DMS53 treated with DMSO at 0.1 percent for 48 hours (cell line): ENCODE results near the gene PAM16.

Experiments used
- DNase-seq: peaks from one replicate; lab custom pipeline; 2025; ENCODE audit not compliant: unreplicated experiment; lab: John Stamatoyannopoulos, UW

Gene PAM16

DNA sequence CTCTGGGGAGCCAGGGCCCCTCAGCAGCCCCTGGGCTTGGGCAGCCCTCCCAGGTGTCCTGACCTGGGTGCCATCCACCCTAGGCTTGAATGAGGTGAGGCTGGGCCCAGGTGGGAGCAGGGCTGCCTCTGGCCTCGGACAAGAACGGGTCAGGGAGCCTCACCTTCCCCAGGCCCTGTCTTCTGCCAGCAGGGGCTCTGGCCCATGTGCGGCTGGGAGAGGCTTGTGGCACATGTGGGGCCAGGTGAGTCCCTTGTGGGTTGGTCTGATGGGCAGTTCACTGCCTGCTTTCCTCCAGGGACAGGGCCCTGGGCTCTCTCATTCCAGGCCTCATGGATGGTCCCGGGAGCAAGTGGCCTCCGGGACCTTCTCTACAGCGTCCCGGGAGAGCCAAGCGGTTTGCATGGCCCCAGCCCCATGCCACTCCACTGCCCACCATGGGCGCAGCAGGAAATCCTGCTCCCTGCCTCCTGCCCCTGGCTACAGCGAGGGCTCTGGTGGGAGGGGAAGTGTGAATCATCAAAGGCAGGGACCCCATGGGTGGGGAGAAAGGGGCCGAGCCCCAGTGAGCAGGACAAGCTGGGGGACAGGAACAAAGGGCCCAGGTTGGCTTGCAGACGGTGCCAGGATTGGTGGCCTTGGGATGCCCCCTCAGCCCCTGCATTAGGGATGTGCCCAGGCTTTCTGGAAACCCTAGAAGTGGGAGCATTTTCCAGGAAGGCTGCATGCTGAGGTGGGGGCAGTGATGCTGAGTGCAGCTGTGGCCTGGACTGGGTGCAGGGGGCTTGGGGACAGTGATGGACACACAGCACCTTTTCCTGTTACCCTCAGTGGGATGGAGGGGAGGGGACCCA lies 32.7 kb upstream of the PAM16 start:
- DNase-seq: no peak

DNA sequence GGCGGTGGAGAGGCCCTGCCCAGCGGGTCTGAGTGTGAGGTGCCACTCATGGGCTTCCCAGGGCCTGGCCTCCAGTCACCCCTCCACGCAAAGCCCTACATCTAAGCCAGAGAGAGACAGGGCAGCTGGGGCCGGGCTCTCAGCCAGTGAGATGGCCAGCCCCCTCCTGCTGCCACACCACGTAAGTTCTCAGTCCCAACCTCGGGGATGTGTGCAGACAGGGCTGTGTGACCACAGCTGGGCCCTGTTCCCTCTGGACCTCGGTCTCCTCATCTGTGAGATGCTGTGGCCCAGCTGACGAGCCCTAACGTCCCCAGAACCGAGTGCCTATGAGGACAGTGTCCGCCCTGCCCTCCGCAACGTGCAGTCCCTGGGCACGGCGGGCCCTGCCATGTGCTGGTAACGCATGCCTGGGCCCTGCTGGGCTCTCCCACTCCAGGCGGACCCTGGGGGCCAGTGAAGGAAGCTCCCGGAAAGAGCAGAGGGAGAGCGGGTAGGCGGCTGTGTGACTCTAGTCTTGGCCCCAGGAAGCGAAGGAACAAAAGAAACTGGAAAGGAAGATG lies 31.8 kb upstream of the PAM16 start:
- no peak for DNase-seq

DNA sequence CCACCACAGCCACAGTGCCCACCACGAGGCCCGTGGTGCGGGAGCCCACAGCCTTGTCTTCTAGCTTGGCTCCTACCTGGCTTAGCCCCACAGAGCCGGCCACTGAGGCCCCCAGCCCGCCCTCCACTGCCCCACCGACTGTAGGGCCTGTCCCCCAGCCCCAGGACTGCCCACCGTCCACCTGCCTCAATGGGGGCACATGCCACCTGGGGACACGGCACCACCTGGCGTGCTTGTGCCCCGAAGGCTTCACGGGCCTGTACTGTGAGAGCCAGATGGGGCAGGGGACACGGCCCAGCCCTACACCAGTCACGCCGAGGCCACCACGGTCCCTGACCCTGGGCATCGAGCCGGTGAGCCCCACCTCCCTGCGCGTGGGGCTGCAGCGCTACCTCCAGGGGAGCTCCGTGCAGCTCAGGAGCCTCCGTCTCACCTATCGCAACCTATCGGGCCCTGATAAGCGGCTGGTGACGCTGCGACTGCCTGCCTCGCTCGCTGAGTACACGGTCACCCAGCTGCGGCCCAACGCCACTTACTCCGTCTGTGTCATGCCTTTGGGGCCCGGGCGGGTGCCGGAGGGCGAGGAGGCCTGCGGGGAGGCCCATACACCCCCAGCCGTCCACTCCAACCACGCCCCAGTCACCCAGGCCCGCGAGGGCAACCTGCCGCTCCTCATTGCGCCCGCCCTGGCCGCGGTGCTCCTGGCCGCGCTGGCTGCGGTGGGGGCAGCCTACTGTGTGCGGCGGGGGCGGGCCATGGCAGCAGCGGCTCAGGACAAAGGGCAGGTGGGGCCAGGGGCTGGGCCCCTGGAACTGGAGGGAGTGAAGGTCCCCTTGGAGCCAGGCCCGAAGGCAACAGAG lies 31.0 kb upstream of the PAM16 start:
- no peak for DNase-seq

DNA sequence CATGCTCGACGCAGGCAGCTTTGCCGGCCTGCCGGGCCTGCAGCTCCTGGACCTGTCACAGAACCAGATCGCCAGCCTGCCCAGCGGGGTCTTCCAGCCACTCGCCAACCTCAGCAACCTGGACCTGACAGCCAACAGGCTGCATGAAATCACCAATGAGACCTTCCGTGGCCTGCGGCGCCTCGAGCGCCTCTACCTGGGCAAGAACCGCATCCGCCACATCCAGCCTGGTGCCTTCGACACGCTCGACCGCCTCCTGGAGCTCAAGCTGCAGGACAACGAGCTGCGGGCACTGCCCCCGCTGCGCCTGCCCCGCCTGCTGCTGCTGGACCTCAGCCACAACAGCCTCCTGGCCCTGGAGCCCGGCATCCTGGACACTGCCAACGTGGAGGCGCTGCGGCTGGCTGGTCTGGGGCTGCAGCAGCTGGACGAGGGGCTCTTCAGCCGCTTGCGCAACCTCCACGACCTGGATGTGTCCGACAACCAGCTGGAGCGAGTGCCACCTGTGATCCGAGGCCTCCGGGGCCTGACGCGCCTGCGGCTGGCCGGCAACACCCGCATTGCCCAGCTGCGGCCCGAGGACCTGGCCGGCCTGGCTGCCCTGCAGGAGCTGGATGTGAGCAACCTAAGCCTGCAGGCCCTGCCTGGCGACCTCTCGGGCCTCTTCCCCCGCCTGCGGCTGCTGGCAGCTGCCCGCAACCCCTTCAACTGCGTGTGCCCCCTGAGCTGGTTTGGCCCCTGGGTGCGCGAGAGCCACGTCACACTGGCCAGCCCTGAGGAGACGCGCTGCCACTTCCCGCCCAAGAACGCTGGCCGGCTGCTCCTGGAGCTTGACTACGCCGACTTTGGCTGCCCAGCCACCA lies 30.2 kb upstream of the PAM16 start:
- no peak for DNase-seq

DNA sequence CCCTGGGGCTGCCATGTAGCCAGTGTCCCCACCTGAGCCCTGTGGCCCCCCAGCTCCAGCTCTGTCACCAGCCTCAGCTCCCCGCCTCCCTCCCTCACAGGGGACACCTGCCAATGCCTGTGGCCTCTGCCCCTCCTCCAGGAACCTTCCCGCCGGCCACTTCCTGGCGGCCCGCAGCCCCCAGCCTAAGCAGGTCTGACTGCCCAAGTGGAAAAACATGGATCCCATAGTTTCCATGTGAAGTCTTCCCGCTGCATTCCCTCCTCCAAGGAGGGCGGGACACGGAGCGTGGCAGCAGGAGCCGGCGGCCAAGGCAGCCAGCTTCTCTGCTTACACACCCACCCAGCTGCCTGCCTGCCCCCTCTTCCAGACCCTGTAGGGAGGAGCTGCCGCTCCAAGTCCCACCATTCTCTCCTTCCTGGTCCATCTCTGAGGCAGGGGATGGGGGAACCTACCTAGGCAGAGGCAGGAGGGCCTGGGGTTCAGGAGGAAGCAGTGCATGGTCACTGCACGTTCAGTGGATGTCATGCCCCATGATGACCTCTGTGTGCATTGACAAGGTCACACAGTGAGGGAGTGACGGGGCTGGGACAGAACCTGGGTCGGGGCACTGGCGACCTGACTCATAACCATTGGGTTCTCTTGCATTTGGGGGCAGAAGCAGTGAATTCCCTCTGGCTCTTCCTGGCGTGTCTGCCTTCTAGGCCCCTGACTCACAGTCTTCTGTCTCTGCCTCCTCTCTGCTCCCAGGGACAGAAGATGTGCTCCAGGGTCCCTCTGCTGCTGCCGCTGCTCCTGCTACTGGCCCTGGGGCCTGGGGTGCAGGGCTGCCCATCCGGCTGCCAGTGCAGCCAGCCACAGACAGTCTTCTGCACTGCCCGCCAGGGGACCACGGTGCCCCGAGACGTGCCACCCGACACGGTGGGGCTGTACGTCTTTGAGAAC lies 29.3 kb upstream of the PAM16 start:
- no peak for DNase-seq

DNA sequence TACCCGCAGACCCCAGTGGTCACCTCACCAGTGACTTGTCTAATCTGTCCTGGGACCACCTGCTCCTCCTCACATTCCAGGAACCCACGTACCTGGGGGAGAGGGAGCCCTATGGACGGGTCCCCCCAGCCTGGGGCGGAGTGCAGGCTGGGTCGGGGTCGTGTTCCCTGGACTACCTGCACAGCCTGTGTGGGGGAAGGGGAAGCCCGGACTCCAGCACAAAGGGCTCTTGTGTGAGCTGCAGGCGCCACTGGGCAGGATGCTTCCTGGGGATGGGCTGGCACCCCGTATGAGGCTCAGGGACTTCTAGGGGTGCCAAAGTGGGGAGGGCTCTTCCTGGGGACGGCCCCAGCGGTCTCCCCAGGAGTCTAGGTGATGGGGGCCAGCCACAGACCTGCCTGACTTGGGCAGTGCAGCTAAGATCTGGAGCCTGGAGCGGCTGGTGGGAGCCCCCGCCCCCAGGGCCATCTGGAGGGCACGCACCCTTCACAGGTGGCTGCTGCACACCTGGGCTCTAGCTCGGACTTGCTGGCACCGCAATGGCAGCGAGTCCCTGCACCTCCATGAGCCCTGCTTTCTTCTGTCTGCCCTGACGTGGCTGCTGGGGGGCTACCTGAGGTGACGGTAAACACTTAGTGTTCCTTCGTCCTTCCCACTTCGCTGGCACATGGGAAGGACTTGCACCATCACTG lies 28.0 kb upstream of the PAM16 start:
- no peak for DNase-seq

DNA sequence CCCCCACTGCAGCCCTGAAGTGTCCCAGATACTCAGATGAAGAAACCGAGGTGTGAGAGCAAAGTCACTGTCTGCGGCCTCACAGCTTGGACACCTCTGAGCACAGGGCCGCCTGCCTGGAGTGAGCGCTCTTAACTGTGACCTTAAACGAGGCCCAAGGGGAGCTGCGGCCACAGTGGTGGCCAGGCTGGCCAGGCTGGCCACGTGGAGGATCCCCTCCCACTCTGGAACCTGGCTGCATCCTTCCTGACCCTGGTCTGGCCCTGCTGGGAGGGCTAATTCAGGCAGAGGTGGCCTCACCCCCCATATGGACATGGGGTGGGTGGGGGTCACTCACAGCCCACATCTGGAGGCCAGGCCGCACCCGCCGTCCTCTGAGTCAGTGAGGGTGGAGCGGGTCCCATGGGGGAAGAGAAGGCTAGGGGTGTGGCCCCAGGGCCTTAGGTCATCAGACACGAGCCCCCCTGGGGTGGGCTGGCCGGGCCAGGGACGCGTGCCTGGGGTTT lies 27.1 kb upstream of the PAM16 start:
- DNase-seq: no peak

DNA sequence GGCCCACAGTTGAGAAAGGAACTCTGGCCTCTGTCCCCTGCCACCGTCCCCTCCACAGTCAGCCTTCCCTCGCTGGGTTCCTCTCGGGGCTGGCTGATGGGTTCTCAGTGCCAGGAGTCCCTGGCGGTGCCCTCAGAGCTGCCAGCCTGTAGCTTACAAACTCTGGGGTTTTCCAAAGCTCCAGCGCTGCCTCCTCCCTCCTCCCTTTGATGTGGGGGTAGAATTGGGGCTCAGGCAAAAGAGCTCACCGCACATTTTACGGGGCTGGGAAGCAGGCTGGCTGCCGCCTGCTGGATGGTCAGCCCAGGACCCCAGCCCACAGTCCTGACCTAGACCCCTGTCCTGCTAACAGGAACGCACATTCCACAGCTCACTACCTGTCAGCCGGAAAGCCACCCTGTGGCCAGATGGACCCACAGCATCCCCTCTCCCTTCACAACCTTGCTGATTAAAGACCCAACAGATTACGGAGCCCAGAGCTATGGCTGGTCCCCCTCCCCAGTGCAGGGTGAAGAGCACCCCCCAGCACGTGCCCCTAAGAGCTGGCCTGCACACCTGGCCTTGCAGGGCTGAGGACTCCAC lies 26.5 kb upstream of the PAM16 start:
- no peak for DNase-seq

DNA sequence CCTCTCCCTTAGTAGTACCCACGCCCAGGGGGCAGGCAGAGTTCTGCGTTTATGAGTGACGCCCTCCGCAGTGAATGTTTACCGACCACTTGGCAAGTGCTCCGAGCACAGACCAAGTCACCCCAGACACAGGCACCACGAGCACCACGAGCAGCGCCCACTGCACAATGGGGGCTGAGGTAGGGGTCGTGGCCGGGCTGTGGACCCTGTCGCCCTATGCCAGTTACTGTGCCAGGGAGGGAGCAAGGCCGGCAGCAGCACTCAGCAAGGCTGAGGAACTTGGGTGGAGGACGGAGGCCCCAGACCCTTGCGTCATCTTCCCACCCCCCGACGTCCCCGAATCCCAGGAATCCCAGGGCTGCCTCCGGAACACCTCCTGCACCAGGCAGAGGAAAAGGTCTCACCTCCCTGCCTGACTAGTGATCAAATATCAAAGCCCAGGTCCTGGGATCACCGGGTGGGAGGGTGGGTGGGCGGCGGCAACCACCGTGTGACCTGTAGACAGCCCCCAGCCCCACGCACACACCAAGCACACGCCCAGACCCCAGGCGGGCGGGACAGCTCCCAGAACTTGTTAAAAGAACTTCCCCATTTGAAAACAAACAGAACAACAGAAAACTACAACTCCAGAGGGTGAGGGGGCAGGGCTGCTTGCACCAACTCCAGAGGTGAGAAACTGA lies 25.9 kb upstream of the PAM16 start:
- DNase-seq: no peak

DNA sequence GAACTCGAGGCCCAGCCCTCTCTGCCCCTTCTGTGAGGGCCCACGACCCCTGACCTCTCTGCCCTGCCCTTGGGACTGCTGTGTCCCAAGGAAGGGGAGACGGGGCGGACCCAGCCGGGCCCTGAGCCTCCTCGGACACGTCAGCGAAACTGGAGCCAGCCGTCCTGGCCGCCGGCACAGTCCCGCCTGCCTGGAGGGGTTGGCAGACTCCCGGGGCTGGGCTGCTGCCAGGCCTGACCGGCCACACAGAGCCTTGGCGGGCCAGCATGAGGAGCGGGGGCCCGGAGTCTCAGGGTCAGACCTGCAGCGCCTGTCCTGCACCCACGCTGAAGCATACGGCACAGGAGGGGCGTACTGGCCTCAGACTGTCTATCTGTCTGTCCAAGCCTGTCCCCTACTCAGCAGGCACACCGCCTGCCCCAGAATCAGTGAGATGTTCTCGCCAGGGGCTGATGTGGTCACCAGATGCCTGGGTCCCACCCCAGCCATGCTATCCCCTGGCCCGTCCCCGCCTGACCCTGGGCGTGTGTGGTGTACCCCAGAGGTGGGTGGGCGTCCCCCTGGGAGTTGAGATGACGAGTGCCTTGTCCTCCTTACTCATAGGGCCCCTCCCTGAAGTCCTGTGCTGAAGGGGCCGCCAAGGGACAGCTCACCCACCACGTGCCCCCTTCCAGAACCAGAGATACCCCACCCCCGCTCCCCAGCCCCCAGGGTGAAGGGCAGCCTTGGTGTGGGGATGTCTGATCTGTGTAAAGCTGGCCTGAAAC lies 25.2 kb upstream of the PAM16 start:
- no peak for DNase-seq

DNA sequence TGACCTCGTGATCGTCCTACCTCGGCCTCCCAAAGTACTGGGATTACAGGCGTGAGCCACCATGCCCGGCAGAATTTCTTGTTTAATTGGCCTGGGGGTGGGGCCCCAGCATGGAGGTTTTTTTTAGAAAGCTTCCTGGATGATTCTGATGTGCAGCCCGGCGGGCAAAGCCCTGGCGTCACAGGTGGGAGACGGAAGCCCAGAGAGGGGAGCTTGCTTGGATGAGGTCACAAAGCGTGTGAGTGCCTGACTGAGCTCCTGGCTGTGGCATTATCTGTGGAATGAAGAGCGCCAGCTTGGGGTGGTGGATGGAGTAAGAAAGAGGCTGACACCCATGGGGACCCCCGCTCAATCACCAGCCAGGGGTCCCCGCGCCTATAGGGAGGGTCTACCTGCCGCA lies 24.6 kb upstream of the PAM16 start:
- no peak for DNase-seq

DNA sequence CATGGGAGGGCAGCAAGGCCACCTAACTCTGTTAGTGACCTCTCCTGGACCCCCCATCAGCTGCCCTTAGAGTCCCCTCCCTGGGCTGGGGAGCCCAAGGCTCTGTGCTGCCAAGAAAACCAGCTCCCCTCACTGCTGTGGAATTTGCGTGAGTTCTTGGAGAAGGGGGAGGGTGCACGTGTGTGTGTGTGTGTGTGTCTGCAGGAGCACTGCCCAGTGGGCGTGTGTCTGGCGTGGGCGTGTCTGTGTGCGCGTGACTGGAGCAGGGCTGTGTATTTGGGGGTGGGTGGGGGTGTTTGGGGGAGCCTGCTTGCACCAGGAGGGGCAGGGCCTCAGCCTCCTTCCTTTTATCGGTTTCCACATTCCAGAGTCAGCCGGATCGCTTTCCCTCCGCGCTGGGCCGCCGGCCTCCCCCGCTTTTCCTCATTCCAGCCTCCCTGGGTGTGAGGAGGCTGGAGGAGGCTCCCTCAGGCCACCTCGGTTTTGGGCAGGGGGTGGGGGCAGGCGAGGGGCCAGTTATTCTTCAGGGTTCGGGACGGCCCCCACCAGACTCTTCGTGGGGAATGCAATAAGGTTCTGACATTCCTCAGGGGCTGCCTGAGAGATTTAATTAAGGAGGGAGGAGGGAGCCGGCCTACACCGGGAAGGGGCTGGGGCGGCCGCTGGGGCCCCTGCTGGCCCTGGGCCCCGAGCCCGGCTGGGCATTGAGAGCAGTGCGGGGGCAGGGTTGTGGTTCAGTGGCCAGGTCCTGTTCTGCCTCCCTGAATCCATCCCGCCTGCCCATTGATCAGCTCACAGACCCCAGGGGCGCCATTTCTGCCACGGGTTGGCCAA lies 23.0 kb upstream of the PAM16 start:
- DNase-seq: no peak

DNA sequence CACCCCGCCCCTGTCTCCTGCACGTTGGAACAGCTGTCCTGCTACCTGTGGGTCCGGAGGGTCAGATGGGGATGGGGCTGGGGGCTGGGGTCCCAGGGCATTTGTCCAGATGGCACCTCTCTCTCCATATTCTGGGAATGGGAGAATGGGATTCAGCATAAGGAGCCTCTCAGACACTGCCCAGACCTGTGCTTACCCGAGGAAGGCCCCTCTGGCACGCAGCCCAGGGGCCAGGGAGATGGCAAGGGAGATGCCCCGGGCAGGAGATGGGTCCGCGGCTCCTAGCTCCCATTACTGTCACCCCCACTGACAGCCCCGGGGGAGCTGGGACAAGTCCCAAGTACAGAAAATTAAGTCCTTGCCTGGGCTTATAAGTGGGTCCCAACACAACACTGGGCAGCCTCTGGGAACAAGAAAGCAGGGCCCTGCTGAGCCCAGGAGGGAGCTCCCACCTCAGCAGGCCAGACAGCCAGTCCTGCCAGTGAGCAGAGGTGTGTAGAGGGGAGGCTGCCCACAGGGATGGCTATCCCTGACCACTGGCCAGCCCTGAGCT lies 22.3 kb upstream of the PAM16 start:
- no peak for DNase-seq

DNA sequence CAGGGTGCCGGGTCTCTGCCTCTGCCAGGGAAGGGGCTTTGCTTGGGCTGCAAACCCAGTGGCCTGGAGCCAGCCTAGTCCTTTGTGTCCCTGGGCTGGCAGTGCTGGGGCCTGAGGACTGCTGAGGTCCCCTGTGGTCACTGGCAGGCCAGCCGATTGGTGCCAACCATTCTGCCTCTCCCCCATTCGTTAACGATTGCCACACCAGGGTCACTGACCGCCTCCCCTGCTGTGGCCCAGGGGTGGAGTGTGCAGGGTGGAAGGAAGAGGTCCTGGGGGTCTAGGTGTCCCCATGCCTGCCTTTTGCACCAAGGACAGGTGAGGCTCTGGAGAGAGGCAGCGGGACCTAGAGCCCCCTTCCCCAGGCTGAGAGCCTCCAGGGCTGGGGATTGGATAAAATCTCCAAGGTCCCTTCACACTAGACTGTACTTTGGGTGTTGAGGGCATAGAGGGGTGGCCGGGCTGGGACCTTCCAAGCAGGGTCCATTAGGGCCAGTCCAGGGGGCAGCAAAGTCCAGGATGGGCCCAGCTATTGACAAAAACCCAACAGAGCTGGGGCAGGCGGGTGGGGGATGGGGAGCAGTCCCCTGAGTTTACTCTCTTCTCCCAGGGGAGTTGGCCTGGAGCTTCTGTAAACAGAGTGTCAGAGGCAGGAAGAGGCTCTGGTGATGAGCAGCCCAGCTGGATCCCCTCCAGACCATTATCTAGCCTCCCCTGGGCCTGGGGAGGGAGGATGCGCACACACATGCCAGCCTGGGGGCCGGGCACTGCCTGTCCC lies 21.6 kb upstream of the PAM16 start:
- peak; percentile 46 for DNase-seq

DNA sequence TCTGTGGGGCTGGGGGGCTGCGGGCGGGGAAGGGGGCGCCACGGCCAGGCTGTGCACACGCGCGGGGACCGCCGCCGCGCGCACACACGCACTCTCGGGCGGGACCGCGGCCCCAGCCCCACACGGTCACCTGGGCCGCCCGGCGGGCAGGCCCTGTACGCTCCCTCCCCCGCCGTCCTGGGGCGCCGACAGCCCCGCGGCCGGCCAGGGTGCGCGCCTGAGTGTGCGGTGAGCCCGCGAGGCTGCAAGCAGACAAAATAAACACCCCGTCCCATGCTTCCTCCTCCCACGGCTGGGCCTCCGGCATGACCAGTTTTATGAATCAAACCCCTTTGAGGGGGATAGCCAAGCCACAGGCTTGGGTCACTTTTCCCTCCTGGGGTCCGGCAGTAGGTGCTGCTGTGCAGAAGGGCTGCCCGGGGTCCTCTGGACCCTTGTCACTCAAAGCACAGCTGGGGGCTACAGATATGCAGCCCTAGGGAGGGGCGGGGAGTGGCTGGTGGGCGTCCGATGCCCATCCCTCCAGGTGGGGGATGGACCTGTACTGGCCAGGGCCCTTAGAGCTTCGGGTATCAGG lies 21.0 kb upstream of the PAM16 start:
- DNase-seq: no peak
